MM.1S (cell line): Measurements from ENCODE around the gene OAS3.

Experiments used
- EZH2phosphoT487 ChIP-seq: fragments of 300-600 bp; sonication (generic); IDR thresholded peaks from 2 replicates; pipeline ENCODE4 v1.6.1; 2018; ENCODE audit warnings: antibody characterized with exemption, low read length
- TF ChIP-seq, protein P1 (sequence below): fragments of 300-600 bp; sonication (generic); IDR thresholded peaks from 2 replicates; pipeline ENCODE4 v1.5.1; 2016; ENCODE audit warnings: antibody characterized with exemption, low read length, mixed read lengths

- TF ChIP-seq, protein P1, sequence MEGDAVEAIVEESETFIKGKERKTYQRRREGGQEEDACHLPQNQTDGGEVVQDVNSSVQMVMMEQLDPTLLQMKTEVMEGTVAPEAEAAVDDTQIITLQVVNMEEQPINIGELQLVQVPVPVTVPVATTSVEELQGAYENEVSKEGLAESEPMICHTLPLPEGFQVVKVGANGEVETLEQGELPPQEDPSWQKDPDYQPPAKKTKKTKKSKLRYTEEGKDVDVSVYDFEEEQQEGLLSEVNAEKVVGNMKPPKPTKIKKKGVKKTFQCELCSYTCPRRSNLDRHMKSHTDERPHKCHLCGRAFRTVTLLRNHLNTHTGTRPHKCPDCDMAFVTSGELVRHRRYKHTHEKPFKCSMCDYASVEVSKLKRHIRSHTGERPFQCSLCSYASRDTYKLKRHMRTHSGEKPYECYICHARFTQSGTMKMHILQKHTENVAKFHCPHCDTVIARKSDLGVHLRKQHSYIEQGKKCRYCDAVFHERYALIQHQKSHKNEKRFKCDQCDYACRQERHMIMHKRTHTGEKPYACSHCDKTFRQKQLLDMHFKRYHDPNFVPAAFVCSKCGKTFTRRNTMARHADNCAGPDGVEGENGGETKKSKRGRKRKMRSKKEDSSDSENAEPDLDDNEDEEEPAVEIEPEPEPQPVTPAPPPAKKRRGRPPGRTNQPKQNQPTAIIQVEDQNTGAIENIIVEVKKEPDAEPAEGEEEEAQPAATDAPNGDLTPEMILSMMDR: no peak
- TF ChIP-seq EZH2phosphoT487: no peak
Observed at GRCh38 chr12:113021500-113021899, 83.2 kb downstream of the OAS3 start.
